DMS 273 treated with DMSO at 0.1 percent for 48 hours (cell line): ENCODE data around the gene GP1BA.

ENCODE experiments used
- DNase-seq: peaks from one replicate; lab custom pipeline; 2025; lab: John Stamatoyannopoulos, UW

Gene GP1BA

DNA sequence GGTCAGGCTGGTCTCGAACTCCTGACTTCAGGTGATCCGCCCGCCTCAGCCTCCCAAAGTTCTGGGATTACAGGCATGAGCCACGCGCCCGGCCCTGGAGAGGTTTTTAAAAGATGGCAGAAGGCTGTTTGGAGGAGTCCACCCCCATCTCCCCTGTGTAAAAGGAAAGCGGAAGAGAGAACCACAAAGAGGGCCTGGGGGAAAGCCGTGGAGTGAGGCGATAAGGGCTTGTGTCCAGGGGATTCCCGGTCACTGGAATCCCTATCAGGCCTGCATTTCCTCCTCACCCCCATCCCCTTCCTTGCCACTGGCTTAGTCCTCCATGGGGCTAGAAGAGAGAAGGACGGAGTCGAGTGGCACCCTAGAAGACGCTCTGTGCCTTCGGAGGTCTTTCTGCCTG, at the start of gene GP1BA:
Gene GP1BA (plus strand): TSS at position 315 of the 400 bp plus-strand sequence. CDS start 328 bp downstream, outside the sequence.
- no peak for DNase-seq

DNA sequence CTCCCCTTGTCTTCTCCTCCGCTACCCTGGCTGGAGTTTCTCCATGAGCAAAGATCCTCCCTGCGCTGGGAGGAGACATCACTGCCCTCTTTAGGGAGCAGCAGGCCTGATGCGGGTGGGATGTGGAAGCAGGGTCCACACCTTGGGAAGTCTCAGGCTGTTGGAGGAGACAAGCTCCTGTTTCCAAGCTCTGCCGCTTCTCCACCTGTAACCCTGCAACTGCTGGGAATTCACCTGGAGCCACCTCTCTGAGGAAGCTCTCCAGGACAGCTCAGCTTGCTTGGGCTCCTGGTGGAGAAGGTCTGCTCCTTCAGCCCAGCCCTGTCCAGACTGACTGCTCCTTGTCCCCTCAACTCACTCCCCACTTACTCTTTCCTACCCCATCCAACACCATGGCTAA, 47.6 kb upstream of the GP1BA start:
- DNase-seq, result no peak

DNA sequence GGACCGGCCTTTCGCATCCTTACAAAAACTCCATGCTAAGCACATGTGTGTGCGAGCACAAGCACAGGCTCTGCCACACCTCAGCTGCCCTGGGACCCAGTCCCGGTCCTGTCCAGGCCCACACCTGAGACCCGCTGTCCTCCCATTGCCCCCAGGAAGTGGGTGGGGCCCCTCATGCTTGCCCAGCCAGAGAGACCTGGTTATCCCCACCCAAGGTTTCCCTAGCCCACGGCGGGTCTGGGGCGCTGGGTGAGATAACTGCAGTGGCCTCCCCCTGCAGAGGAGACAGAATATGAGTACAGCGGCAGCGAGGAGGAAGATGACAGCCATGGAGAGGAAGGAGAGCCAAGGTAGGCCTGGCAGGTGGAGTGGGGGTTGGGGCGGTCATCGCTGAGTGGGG, 45.2 kb upstream of the GP1BA start:
- DNase-seq, result no peak

DNA sequence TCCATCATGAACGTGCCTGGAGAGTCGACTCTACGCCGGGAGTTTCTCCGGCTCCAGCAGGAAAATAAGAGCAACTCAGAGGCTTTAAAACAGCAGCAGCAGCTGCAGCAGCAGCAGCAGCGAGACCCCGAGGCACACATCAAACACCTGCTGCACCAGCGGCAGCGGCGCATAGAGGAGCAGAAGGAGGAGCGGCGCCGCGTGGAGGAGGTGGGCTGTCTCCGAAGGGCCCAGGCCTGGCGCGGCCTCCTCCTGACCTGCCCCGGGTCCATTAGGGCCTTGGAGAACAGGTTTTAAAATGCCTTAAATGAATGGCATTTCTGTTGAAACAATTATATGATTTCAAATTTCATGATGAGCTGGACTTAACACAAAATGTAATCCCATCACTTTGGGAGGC, 44.5 kb upstream of the GP1BA start:
- DNase-seq, result no peak

DNA sequence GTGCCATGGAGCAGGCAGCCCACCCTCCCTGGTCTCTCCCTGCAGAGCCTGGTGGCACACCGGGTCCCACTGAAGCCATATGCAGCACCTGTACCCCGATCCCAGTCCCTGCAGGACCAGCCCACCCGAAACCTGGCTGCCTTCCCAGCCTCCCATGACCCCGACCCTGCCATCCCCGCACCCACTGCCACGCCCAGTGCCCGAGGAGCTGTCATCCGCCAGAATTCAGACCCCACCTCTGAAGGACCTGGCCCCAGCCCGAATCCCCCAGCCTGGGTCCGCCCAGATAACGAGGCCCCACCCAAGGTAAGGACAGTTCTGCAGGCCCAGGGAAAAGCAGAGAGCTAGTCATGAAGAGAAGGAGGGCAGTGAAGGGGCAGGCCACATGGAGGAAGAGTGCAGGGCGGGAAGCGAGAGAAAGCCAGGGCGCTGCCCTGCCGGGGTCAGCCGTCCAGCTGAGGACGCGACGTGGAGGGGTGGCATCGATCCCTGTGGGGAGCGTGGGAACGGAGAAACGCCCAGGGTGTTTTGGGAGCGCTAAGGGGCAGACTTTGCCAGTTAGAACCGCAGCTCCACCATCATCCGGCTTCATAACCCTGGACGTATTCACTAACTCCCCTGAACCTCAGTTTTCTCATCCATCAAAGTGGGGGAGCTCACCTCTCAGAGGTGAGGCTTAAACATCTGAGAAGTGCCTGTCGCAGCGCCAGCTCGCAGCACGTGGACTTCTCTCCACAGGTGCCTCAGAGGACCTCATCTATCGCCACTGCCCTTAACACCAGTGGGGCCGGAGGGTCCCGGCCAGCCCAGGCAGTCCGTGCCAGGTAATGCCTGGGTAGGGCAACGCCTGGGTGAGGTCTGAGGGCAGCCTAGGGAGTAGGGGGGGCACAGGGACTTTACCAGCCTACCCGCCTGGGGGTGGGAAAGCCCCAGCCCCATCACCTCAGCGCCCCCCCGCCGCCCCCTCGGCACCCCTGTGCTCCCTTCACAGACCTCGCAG, 40.4 kb upstream of the GP1BA start:
- no peak for DNase-seq

DNA sequence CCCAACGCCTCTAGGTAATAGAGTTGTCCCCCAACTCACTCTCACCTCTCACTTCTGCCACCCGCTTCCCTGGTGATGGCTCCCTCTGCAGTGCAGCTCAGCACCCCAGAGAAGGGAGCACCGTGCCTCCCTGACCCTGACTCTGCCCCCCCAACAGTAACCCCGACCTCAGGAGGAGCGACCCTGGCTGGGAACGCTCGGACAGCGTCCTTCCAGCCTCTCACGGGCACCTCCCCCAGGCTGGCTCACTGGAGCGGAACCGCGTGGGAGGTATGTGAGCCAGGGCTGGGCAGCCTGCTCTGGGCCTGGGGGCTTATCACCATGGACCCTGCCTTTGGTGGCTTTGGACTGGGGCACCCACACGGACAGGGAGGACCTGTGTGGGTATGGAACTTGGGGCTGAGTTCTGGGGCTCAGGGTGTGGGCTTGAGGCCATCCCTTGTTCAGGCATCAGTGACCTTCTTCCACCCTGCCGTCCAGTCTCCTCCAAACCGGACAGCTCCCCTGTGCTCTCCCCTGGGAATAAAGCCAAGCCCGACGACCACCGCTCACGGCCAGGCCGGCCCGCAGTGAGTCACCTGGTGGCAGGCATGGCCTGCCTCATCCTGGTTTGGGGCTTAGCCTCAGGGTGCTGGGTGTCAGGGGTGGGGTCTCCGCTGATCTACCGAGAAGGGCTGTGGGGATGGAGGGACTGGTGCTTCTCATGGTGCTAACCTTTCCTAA, 39.4 kb upstream of the GP1BA start:
- no peak for DNase-seq

DNA sequence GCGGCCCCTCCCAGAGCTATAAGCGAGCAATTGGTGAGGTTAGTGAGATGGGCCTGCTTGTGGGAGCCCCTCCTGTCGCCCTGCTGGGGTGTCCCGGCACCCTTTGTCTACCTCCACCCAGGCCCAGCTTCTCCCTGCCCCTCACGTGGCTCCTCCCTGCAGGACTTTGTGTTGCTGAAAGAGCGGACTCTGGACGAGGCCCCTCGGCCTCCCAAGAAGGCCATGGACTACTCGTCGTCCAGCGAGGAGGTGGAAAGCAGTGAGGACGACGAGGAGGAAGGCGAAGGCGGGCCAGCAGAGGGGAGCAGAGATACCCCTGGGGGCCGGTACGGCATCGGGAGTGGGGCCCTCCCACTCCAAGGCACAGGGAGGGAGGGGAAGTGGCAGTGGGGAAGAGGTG, 38.8 kb upstream of the GP1BA start:
- no peak for DNase-seq

DNA sequence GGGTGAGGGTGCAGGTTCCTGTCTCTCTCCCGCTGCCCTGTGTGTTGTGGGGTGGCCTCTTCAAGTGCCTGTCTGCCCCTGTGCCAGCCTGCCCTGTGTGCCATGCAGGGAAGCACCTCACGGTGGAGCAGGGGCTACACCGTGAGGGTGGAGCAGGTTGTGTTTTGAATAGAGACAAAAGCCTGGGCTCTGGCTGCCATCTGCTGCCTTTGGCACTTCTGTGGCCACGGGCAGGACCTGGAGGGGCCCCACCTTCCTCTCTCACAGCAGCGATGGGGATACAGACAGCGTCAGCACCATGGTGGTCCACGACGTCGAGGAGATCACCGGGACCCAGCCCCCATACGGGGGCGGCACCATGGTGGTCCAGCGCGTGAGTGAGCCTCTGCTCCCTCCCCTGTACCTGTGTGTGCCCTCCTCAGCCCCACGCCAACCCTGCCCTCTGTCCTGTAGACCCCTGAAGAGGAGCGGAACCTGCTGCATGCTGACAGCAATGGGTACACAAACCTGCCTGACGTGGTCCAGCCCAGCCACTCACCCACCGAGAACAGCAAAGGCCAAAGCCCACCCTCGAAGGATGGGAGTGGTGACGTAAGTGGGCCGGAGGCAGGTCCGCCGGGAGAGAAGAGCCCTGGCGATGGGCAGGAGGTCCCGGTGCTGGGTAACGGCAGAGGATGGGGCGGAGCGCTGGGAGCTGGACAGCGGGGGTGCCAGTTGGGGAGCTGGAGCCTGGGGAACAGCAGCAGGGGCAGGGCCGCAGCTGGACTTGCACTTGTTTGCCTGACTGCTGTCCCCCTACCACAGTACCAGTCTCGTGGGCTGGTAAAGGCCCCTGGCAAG, 38.1 kb upstream of the GP1BA start:
- no peak for DNase-seq

DNA sequence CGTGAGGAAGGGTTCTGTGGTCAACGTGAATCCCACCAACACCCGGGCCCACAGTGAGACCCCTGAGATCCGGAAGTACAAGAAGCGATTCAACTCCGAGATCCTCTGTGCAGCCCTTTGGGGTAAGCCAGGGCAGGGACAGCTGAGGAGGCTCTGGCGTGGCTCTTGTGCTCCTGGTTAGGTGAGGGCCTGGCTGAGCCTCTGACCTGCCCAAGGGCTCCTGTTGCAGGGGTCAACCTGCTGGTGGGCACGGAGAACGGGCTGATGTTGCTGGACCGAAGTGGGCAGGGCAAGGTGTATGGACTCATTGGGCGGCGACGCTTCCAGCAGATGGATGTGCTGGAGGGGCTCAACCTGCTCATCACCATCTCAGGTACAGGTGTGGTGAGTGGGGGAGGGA, 37.0 kb upstream of the GP1BA start:
- no peak for DNase-seq

DNA sequence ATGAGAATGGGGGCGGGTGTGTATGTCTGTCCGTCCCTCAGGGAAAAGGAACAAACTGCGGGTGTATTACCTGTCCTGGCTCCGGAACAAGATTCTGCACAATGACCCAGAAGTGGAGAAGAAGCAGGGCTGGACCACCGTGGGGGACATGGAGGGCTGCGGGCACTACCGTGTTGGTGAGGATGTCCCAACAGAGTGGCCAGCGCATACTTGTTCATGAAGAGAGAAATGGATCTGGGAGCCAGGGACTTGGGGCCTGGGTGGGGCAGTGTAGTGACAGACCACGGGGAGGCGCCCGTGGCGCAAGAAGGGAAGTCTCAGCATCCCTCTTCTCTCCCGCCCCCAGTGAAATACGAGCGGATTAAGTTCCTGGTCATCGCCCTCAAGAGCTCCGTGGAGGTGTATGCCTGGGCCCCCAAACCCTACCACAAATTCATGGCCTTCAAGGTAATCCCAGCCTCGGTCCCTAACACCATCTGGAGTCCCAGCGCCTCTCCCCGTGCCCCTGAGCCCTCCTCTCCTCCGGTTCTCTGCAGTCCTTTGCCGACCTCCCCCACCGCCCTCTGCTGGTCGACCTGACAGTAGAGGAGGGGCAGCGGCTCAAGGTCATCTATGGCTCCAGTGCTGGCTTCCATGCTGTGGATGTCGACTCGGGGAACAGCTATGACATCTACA, 36.3 kb upstream of the GP1BA start:
- no peak for DNase-seq

DNA sequence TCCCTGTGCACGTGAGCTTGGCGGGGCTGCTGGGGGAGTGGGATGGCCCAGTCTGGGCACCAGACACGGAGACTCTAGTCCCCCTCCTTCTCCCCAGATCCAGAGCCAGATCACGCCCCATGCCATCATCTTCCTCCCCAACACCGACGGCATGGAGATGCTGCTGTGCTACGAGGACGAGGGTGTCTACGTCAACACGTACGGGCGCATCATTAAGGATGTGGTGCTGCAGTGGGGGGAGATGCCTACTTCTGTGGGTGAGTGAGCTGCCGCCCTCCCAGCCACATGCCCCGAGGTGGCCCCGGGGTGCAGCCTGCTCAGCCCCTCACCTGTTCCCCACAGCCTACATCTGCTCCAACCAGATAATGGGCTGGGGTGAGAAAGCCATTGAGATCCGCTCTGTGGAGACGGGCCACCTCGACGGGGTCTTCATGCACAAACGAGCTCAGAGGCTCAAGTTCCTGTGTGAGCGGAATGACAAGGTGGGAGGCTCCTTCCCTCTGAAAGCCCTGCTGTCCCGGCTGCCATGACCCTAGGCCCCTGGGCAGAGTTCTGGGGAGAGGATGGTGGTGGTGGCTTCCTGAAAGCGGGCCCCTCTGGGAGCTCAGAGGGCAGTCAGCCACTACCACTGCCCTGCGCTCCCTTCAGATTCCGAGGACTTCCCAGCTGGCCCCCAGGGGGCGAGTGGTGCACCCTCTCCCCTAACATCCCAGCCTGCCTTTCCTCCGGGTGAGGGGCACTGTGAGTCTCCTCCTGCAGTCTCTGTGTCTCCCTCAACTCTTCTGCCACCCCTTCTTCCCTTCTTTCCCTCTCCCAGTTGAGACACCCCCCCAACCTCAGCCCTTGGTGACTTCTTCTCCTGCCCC, 35.5 kb upstream of the GP1BA start:
- DNase-seq, result no peak

DNA sequence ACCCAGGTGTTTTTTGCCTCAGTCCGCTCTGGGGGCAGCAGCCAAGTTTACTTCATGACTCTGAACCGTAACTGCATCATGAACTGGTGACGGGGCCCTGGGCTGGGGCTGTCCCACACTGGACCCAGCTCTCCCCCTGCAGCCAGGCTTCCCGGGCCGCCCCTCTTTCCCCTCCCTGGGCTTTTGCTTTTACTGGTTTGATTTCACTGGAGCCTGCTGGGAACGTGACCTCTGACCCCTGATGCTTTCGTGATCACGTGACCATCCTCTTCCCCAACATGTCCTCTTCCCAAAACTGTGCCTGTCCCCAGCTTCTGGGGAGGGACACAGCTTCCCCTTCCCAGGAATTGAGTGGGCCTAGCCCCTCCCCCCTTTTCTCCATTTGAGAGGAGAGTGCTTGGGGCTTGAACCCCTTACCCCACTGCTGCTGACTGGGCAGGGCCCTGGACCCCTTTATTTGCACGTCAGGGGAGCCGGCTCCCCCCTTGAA, 34.8 kb upstream of the GP1BA start:
- DNase-seq, result no peak

DNA sequence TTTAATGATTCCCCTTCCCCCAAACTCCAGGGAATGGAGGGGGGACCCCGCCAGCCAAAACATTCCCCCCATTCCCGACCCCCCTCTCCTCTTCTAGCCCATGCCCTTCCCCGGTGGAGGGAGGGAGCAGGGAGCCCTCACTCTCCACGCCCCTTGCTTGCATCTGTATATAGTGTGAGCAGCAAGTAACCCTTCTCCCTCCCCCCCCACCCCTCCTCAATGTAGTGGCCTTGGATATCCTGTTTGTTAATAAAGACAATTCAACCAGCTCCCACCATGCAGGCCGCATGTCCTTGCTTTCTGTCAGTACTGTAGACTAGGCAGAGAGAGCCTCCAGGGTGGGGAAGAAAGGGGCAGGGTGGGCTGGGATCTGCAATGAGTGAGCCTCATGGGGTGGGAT, 34.3 kb upstream of the GP1BA start:
- DNase-seq, result no peak

DNA sequence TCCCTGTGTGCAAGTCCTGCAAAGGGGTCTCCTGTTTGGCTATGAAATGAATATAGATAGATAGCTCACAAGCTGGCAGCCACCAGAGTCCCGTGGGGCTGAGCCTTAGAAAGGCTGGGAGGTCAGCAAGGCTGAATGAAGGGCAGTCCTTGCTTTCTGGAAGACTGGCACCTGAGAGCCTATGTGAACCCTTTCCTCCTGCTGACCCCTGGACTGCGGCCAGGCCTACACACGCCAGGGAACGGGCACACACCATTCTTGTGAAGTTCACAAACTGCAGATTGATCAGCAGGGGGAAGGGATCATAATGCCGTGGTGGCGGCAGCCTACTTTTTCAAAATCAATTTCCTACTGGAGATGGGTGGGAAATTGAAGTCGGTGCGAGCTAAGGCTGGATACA, 33.7 kb upstream of the GP1BA start:
- no peak for DNase-seq

DNA sequence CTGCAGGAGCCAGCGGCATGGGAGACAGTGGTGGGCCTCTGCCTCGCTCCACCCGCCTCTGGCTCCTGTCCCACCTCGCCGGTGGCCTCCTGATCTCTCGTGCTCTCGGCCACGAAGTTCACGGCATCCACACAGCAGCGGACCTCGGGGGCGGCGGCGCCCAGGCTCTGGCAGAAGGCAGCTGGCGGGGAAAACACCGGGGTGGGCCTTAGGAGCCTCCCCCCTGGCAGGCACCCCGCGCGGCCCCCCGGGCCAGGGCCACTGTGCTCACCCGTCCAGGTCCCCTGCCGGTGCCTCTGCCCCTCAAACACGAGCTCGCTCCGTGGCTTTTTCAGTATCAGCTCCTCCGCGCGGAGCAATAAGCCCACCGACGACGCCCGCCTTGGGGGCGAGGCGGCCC, 33.1 kb upstream of the GP1BA start:
- DNase-seq, result no peak

DNA sequence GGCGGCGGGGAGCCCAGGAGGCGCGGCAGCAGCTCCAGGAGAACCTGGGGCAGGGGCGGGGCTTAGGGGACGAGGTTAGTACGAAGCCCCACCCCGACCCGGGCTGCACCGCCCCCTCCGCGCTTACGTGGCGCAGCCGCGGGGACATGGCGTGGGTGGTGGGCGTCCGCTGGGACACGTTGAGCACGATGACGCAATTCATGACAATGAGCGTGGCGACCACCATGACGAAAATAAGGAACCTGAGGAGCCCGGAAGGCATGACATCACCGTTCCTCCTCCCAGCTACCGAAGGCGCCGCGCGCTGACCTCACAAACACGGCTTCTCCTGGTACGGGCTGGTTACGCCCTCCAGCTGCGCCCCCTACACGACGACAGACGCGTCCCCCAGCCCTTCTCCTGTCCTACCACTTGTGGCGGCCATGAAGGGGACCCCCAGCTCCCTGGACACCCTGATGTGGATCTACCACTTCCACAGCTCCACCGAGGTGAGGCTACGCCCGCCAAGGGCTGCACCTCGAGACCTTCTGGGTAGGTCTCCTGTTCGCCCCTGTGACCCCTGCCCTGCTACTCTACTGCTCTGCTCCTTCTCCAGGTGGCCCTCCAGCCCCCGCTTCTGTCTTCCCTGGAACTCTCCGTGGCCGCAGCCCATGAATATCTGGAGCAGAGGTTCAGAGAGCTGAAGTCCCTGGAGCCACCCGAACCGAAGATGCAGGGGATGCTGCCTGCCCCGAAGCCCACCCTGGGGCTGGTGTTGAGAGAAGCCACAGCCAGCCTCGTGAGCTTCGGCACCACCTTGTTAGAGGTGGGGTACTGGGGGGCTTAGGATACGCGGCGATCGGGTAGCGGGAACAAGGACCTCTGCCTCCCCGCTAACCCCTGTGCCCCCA, 32.5 kb upstream of the GP1BA start, which contains the start of gene C17orf107:
Gene C17orf107 (plus strand): TSS at position 196 of the 890 bp plus-strand sequence. CDS start 227 bp downstream, at position 423.
- DNase-seq, result no peak

DNA sequence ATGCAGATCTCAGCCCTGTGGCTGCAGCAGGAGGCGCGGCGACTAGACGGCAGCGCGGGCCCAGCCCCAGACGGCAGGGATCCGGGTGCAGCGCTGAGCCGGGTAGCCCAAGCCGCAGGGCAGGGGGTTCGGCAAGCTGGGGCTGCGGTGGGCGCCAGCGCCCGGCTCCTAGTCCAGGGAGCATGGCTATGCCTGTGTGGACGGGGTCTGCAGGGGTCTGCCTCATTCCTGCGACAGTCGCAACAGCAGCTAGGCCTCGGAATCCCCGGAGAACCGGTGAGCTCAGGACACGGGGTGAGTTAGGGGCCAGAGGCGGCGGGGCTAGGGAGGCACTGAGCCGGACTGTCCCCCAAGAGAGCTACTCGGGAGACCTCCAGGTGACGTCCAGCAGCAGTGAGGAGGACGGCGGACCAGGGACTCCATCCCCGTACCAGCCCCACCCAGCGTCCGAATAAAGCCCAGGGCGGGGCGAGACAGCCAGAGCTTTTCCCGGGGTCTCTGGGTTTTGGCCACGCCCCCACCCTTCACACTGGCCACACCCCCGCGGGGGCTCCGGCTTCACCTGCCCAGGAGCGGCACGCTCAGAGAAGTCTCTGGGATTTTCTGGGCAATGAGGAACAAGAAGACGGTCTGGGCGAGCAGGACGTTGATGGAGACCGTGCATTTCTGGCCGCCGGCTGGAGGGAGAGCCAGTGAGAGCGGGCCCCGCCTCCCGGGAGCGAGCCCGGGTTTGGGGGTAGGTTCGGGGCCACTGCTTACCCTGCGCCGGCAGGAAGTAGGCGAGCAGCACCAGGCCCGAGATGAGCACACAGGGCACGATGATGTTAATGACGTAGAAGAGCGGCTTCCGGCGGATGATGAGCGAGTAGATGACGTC, 31.6 kb upstream of the GP1BA start:
- DNase-seq, result no peak

DNA sequence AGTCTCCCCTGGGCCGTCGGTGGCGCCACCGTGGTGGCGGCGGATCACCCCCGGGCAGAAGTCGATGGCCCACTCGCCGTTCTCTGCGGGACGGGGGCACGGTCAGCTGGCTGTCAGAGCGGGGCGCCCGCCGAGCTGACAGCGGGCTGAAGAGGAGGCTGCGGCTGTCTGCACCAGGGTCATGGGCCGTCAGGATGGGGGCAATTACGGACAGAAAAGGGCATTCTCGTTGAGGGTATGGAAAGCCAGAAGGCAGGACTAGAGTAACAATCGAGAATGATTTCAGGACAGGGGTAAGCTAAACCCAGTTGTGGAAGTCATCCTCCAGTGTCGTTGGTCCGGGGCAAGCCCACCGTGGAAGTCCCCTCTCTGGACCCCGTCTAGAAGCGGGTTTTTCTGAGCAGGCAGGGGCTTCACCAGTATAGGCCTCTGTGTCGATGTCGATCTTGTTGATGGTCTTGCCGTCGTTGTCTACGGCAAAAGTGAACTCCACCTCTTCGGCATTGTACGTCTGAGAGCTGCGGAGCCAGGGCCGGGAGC, 30.9 kb upstream of the GP1BA start:
- no peak for DNase-seq
